Neural crest cell (in vitro differentiated cells): ENCODE measurements around the gene EGLN3. TPM values are rescaled to one million over a fixed set of nuclear protein-coding genes. Genes with fewer than 3 reads are reported as not detected.
"Not testable (repeated sequence)": the region's sequence is repeated elsewhere in the genome, so short reads cannot be mapped to it uniquely, and the experiment has no call there.

ENCODE experiments used
- DNase-seq: peaks from one replicate; pipeline ENCODE4 v3.0.0; 2021; ENCODE audit warnings: low read depth, mixed read lengths, low spot score
- H3K27ac Mint-ChIP-seq: one replicate; pipeline ENCODE4 v1.8.0; 2021; ENCODE audit warnings: mild to moderate bottlenecking, mixed read lengths; ENCODE audit not compliant: unreplicated experiment
- H3K27me3 Mint-ChIP-seq: 2 replicates; pipeline ENCODE4 v1.8.0; 2021; ENCODE audit warnings: low read depth, mild to moderate bottlenecking, mixed read lengths
- H3K36me3 Mint-ChIP-seq: 2 replicates; pipeline ENCODE4 v1.8.0; 2021; ENCODE audit warnings: low read depth, mild to moderate bottlenecking, mixed read lengths
- H3K4me1 Mint-ChIP-seq: 2 replicates; pipeline ENCODE4 v1.8.0; 2021; ENCODE audit warnings: mixed read lengths
- H3K4me3 Mint-ChIP-seq: one replicate; pipeline ENCODE4 v1.8.0; 2021; ENCODE audit warnings: mild to moderate bottlenecking, mixed read lengths
- H3K9me3 Mint-ChIP-seq: 2 replicates; pipeline ENCODE4 v1.8.0; 2021; ENCODE audit warnings: mixed read lengths
- total RNA-seq: library from RNA; stranded (reverse); gene quantifications from 2 replicates; pipeline ENCODE4 v1.2.1, GENCODE V29; 2021
- TF ChIP-seq, protein P1 (sequence below): fragments of 200-600 bp; sonication (generic); conservative IDR thresholded peaks from 2 replicates; pipeline ENCODE4 v1.5.0; 2021; ENCODE audit warnings: antibody characterized with exemption, mild to moderate bottlenecking

Gene EGLN3
- total RNA-seq, 1 donor from 2014 or later: 0.89 TPM

DNA sequence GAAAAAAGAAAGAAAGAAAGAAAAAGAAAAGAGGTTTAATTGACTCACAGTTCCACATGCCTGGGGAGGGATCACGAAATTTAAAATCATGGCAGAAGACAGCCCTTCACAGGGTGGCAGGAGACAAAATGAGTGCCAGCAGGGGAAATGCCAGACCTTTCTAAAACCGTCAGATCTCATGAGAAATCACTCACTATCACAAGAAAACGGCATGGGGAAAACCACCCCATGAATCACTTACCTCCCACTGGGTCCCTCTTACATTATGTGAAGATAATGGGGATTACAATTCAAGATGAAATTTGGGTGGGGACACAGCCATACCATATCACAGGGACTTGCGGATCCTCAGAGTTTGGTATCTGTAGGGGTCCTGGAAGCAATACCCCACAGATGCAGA, 16.3 kb upstream of the EGLN3 start:
- peaks cover 11% of the 10 kb centered on the region for H3K4me1 Mint-ChIP-seq
- no peak overlapping the region for H3K4me3 Mint-ChIP-seq
- peaks cover 7% of the 10 kb centered on the region for H3K36me3 Mint-ChIP-seq
- TF ChIP-seq, protein P1, sequence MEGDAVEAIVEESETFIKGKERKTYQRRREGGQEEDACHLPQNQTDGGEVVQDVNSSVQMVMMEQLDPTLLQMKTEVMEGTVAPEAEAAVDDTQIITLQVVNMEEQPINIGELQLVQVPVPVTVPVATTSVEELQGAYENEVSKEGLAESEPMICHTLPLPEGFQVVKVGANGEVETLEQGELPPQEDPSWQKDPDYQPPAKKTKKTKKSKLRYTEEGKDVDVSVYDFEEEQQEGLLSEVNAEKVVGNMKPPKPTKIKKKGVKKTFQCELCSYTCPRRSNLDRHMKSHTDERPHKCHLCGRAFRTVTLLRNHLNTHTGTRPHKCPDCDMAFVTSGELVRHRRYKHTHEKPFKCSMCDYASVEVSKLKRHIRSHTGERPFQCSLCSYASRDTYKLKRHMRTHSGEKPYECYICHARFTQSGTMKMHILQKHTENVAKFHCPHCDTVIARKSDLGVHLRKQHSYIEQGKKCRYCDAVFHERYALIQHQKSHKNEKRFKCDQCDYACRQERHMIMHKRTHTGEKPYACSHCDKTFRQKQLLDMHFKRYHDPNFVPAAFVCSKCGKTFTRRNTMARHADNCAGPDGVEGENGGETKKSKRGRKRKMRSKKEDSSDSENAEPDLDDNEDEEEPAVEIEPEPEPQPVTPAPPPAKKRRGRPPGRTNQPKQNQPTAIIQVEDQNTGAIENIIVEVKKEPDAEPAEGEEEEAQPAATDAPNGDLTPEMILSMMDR: no peak
- no peak overlapping the region for H3K27ac Mint-ChIP-seq
- DNase-seq: no peak
- H3K27me3 Mint-ChIP-seq: no peaks in the 10 kb centered on the region
- peaks cover 22% of the 10 kb centered on the region for H3K9me3 Mint-ChIP-seq

DNA sequence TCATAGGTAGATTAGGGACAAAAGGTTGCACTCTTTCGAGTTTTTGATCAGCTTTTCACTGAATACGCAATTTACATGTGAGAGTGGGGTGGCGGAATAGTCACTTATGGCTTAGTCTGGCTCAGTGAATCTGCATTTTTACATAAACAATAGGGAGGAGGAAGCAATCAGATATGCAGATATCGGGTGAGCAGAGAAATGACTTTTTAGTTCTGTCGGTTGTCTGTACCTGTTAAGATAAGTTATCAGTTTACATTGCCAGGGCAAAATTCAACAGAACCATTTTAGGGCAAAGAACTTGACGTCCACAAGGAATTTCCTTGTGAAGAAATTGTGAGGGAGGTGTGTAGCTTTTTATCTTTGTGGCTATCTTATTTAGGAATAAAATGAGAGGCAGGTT, 15.4 kb upstream of the EGLN3 start:
- no peaks in the 10 kb centered on the region for H3K27me3 Mint-ChIP-seq
- peaks cover 13% of the 10 kb centered on the region for H3K4me1 Mint-ChIP-seq
- H3K27ac Mint-ChIP-seq: no peak overlapping the region
- TF ChIP-seq, protein P1: no peak
- H3K36me3 Mint-ChIP-seq: peaks cover 8% of the 10 kb centered on the region
- DNase-seq: no peak
- H3K4me3 Mint-ChIP-seq: no peak overlapping the region
- peaks cover 24% of the 10 kb centered on the region for H3K9me3 Mint-ChIP-seq

DNA sequence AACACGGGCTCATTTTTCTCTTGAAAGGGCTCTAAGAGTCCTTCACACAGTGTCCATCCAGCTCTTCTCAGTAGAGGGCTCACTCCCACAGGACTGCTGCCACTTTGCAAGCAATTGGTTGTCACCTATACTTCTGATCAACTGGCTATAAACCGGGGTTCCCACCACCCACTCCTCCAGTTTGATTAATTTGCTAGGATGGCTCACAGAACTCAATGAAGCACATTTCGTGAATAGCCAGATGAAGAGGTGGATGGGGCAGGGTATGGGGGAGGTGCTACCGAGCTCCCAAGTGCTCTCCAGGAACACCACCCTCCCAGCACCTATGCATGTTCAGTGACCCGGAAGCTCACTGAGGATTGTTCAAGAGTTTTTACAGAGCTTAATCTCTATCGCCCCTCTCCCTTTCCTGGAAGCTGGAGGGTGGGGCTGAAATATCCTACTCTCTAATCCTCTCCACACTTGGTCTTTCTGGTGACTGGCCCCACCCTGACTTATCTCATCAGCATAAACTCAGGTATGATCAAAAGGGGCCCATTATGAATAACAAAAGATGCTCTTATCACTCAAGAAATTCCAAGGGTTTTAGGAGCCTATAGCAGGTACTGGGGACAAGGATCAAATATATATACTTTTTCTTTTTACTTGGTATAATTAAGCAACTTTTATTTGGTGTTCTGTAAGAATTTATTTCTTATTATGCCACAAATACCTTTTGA, 13.9 kb upstream of the EGLN3 start:
- peaks cover 15% of the 10 kb centered on the region for H3K4me1 Mint-ChIP-seq

DNA sequence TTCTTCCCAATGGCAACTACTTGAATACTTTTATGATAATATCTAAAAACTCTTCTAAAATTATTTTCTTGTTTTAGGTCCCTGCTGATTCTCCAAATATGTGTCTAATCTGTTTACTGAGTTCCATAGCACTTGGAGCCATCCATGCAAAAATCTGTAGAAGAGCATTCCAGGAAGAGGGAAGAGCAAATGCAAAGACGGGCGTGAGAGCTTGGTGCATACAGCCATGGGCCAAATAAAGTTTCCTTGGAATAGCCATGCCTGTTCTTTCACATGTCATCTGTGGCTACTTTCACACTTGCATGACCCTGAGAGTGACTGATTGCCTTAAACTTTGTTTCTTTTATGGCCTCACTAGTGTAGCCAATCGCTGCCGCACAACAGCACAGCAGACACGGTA, 13.0 kb upstream of the EGLN3 start:
- Mint-ChIP-seq H3K27ac (no peak overlapping the region), H3K27me3 (no peaks in the 10 kb centered on the region), H3K9me3 (peaks cover 9% of the 10 kb centered on the region), H3K4me1 (peaks cover 20% of the 10 kb centered on the region), H3K36me3 (peaks cover 5% of the 10 kb centered on the region), H3K4me3 (no peak overlapping the region)
- DNase-seq: no peak
- TF ChIP-seq, protein P1: no peak

More for the DNA sequence above, 13.9 kb upstream of the EGLN3 start:
- Mint-ChIP-seq H3K36me3 (peaks cover 5% of the 10 kb centered on the region), H3K4me3 (no peak overlapping the region), H3K9me3 (peaks cover 11% of the 10 kb centered on the region), H3K27ac (peak overlapping the region; percentile 20), H3K27me3 (no peaks in the 10 kb centered on the region)
- TF ChIP-seq, protein P1: no peak
- DNase-seq: no peak

DNA sequence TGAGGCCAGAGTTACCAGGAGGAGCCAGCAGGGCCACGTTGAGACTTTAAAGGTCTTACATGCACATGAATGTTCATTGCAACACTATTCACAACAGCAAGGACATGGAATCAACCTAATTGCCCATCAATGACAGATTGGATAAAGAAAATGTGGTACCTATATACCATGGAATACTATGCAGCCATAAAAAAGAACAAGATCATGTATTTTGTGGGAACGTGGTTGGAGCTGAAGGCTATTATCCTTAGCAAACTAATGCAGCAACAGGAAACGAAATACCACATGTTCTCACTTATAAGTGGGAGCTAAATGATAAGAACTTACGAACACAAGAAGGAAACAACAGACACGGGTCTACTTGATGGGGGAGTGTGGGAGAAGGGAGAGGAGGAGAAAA, 11.6 kb upstream of the EGLN3 start:
- not testable (repeated sequence) for H3K27me3 Mint-ChIP-seq, H3K36me3 Mint-ChIP-seq, DNase-seq, H3K9me3 Mint-ChIP-seq, H3K27ac Mint-ChIP-seq, H3K4me3 Mint-ChIP-seq
- H3K4me1 Mint-ChIP-seq: peaks cover 20% of the 10 kb centered on the region

DNA sequence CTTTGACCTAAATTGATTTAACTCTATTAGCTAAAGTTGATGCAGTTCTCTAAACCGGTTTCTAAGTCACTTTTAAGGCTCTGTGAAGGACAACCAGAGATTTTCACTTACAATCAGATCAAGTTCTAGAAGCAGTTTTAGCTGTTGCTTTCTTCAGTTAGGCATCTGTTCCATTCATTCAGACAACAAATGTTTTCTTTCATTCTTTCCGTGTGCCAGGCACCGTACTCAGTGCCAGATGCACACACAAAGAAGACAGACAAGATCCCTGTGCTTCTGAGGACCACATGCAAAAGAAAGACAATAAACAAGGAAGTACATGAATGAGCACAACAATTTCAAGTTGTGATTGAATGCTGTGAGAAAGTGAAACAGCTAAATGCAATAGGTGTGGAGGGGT, 11.1 kb upstream of the EGLN3 start:
- Mint-ChIP-seq H3K36me3 (peaks cover 5% of the 10 kb centered on the region), H3K4me3 (no peak overlapping the region), H3K27ac (no peak overlapping the region), H3K4me1 (peaks cover 20% of the 10 kb centered on the region), H3K27me3 (no peaks in the 10 kb centered on the region), H3K9me3 (peaks cover 9% of the 10 kb centered on the region)
- TF ChIP-seq, protein P1: no peak
- no peak for DNase-seq
